HG03378 (cell line): ENCODE measurements around the gene SCOC.
A peak's percentile ranks its signal among the peaks of the same experiment; 100 is the strongest.

Experiments used
- ATAC-seq: cut with Tn5 transposase; IDR thresholded peaks from one replicate; pipeline ENCODE4 v1.9.1; 2021; ENCODE audit warnings: mild to moderate bottlenecking, moderate library complexity; ENCODE audit not compliant: unreplicated experiment

Gene SCOC

DNA sequence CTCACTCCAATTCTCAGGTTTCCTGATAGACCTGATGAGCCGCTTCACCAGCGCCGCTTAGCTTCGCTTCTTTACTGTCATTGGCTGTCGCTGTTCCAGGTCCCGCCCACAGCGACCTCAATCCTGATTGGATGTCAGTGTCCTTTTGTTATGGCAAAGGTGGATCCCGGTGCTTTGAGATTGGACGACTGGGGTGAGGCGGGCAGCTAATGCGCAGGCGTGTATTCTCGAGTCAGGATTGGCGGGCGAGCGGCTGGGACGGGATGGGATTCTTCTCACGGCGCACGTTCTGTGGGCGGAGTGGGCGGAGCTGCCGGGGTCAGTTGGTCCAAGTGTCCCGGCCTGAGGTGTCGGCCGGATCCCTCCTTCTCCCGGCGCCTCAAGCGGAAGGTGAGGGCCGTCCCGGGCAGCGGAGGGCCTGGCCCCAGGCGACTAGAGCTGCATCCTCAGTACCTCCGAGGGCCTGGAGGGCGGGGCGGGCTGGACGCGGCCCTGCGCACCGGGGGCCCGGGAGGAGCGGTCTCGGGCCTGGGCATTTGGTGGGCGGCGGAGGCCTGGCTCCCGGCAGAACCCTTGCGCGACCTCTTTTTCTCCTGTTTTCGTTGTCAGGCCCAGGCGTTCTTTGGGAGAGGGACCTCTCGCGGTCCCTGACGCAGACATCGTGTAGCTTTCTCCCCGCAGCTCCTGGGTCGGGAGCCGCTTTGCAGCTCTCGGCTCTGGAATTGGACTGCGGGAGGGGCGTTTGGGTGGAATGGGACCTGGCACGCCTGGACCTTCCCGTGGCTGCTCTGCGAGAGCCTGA, at the start of gene SCOC:
TSS of gene SCOC (plus strand) at position 319 of the 802 bp plus-strand sequence. CDS start 5,525 bp downstream, outside the sequence.
- peak; percentile 94 for ATAC-seq

DNA sequence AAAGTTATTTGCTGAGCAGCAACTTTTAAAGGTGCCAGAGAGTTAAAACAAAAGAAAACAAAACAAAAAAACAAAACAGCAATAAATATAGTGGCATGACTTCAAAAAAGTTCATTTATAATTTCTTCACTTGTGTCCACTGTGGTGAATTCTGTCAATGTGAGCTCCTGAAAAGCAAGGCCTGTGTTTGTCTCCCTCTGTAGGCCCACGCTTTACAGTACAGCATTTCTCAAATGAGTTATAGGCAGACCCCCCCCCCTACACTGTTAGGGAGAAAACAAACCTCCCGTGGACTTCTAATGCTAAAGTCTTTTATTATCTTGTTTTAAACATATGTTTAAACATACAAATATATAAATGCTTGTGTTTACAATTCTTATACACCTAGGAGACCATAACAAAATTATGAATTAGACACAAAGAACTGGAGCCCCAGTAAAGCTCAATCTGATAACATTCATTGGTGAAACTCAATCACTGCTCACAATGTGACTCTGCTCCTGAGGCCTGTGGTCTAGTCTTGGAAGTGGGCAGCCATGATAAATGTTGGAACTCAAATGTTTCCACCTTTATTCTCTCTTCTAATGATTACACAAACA, 47.0 kb upstream of the SCOC start:
- no peak for ATAC-seq

DNA sequence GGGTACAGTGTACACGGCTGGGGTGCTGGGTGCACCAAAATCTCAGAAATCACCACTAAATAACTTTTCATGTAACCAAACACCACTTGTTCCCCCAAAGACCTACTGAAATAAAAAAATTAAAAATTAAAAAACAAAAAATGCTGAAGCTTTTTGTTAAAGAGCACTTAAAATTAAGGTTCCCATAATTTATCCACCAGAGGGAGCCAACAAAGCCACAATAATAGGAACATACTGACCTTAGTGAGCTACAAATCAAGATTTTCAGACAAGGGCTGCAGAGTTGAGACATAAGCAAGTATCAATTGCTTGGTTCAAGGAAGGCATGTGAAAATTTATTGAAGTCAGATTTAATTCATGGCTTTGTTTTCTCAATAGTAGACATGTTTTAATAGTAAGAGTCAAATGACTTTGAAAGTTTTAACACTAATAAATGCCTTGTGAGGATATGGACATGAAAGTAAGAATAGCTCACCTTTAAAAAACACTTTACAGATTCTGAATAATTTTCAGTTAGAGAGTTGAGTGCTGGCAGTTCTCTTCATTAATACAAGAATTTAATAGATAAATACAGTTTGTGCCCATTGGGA, 43.0 kb upstream of the SCOC start:
- ATAC-seq: no peak

DNA sequence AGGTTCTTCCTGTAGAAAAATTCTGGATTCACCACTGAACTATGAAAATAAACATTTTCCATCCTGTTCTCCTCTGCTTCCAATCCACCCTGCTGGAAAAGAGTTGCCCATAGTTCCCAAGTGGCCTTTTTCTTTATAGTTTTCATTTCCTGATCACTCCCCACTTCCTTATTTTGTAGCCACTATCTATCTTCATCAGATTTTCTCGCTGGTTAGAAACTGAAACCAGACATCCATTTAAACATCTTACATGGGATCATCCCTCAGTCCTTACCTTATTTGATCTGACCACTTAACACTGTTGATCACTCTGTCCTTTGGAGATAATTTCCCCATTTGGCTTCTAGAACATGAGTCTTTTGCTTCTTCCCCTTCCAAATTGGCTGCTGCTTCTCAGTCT, 42.2 kb upstream of the SCOC start:
- ATAC-seq: no peak

DNA sequence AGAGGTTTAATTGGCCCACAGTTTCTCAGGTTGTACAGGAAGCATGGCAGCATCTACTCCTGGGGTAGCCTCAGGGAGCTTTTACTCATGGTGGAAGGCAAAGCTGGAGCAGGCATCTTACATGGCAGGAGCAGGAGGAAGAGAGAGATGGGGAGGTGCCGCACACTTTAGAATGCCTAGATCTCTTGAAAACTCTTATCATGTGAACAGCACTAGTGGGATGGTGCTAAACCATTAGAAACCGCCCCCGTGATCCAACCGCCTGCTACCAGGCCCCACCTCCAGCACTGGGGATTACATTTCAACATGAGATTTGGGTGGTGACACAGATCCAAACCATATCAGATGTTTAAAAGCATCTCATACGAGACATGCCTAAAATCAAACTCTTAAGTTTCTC, 41.6 kb upstream of the SCOC start:
- ATAC-seq: no peak

DNA sequence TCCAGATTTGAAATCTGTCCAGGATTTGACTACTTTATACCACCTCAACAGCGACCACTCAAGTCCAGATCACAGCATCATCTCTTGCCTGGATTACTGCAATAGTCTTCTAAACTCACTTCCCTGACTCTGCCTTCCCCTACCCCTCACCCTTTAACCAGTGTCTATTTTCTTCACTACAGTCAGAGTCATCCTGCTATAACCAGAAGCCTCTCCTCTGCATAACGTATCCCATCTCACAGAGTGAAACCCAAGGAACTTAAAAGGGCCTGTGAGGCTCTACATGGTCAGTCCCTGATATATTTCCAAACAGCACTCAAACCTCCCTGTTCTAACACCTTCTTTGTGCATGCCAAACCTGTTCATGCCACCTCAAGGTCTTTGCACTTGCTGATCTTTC, 40.7 kb upstream of the SCOC start:
- no peak for ATAC-seq

DNA sequence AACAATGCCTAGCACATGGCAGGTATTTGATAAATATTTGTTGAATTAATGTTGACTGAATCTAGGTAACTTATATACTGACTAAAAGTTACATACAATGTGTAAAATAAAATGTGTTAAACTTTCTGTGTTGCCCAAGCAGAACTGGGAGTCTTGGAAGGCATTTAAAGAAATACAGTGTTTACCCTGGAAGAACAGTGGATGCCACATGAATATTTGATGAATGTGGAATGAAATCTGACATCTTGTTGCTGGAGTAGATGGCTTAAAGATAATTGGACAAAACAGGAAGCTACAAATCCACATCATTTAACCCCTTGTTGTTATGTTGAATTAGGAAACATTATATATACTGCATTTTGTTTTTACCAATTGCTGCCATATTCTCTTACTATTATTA, 39.9 kb upstream of the SCOC start:
- no peak for ATAC-seq

DNA sequence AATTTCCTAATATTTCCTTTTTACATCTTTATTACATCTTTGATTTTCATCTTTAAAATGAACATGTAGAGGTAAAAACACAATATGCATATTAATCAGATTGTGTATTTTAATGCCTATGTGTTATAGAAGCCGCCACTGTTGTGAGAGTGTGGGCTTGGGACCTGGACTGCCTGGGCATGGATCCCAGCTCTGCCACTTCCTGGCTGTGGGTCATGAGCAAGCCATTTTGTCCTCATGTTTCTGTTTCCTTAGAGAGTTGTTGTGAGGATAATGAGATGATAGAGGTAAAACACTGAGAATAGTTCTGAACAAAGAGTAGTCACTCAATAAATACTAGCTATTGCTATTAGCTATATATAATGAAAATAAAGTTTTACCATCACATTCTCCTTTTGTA, 38.4 kb upstream of the SCOC start:
- no peak for ATAC-seq

DNA sequence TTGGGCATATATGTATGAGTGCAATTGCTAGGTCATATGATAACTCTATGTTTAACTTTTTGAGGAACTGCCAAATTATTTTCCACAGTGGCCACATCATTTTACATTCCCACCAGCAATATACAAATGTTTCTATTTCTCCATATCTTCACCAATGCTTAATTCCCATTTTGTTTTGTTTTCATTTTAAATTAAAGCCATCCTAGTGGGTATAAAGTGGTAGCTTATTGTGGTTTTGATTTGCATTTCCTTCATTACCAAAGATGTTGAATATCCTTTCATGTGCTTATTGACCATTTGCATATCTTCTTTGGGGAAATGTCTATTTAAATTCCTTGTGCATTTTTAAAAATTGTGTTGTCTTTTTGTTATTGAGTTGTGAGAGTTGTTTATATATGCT, 36.7 kb upstream of the SCOC start:
- no peak for ATAC-seq

DNA sequence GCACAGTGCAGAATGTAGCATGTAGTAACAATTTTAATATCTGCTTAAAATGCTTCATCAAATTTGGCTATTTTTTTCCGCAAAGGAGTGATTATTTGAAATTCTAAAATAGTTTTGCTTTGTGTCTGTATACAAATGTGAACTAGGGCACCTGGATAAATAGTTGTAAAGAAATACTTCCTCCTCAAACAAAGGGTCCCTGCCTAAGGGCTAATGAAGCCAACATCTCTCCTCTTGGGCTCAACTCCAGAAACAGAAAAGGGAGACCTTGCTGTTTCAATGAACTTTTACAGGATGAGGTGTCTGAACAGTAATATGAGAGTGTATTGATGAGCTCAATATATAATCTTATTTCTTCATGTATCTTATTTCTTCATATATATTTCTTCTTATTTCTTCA, 30.8 kb upstream of the SCOC start:
- ATAC-seq: no peak

DNA sequence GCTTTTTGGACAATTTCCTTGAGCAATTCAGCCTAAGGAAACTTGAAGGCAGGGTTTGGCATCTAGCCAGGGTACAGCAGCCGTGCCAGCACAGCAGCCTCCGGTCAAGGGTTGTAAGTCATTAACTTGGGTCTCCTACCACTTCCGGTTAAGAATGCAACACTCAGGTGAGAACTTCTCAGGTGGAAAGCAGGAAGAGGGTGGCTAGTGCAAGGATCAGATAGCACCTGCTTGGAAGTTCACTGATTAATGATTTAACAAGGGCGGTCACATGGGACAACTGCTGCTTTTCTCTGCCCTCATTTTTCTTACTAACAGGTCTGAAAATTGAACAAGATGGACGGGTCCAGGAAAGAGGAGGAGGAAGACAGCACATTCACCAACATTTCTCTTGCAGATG, 30.1 kb upstream of the SCOC start:
- ATAC-seq: peak; percentile 91

DNA sequence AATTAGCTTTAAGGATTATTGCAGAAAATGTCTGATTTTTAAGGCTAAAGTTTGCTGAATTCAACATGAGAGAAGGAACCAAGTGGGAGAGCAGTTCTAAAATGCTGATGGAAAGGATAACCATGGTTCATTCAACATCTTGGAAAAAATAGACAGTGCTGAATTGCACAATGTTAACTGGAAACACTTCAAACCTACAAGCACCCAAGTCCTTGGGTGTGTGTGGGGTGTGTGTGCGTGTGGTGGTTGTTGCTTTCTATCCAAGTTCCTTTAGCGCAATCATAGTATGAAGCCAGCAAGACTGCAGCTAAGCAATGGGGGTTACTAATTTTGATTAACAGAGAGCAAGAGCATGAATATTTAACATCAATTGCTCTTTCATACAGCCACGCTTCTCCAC, 29.3 kb upstream of the SCOC start:
- no peak for ATAC-seq

DNA sequence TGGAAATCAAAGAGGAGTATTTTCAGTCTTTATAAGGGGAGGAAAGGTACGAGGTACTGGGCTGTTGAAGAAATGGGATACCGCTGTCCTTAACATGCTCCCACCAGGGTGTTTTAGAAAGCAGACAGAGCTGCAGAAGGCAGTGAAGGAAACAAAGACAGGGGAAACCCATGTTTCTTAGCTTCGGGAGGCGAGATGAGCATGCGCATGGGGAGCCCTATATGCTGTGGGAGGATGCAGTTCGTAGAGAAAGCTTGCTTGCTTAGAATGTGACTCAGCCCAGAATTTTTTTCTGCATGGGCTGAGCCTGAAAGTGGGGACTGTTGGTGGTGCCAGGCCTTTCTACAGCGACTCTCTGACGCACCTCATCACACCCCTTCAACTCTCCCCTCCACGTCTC, 28.8 kb upstream of the SCOC start:
- ATAC-seq: no peak

DNA sequence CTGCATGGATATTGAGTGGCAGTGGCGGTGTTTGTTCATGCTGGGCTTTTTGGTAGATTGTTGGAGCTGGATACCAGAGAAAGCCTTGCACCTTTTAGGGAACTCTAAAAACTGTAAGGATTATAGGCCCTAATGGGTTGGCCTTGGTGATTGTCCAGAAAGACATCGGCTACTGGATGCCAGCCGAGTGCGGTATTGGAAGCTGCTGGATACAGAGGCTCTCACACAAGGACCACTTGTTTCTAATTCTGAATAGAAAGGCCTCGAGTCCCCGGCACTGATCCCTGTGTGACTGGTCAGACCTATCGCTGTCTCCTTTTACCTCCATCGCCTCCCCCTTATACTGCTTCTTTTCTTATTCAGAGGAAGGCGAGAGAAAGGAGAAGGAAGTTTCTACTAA, 27.3 kb upstream of the SCOC start:
- ATAC-seq: no peak

DNA sequence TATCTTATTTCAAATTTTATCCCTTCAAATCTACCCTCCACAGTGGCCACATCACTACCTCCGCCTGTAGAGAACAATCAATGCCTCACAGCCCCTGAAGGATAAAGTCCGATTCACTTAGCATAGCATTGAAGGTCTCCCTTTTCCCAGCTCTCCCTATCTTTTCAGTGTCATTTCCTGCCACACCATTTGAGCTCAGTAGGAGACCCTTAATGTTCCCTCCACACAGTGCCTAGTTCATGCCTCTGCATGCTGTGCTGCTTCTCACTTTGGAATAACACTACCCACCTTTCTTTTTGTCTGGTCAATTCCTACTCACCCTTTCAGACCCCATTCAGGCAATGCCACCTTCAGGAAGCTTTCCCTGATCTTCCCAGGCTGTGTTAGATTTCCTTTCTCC, 23.6 kb upstream of the SCOC start:
- no peak for ATAC-seq

DNA sequence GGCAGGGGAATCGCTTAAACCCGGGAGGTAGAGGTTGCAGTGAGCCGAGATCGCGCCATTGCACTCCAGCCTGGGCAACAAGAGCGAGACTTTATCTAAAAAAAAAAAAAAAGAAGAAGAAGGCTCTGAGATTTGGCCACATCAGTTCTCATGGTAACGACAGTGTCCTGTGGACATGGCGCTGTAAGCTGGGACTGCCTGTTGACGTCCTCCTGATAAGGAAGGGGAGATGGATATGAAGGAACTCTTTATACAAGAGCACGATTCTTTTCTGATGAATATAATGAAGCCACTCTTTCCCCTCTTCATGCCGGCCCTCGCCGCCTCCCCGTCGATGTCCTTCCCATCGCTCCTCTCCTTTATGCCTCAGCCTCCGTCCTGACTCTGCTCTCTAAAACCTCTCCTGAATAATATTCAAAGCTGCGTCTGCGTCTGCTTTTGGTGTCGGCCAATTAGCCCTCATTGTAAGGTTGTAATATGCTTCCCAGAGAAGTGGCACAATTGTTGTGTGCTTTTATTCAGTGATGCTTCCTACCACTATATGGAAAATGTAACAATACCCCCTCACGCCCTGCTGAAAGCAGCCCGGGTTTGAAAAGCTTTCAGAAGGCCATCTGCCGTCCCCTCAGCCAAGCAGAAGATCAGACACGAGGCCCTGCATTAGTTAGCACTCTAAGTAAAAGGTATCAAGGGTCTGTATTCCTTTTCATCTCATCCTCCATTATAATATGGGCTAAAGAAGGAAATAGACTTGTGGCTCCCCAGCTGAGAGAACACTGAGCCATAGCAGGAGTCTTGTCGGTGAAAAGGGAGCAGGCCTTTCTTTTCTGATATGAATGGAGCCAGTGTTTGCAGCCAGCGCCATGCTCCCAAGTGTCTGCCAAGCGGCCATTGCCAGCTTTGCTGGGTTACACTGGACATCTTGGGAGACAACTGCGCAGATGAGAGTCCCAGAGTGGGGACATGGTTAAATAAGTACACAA, 22.1 kb upstream of the SCOC start:
- ATAC-seq: no peak

DNA sequence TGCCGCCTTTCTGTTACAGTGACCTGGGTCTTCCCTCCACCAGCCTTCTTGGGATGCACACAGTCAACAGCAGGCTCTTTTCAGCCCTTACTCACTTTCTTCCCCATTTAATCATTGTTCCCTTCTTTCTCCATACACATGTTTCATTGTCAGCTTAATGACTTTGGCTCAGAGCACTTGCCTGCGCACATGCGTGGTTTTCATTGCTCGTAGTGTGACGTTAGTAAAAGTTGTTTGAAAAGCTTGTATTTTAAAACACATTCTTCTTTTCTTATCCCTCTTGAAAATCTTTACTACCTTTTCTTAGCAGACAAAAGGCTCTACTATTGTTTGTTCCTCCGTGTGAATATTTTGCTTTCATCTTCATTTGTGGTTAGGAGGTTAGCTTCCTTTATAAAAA, 19.7 kb upstream of the SCOC start:
- ATAC-seq: no peak

DNA sequence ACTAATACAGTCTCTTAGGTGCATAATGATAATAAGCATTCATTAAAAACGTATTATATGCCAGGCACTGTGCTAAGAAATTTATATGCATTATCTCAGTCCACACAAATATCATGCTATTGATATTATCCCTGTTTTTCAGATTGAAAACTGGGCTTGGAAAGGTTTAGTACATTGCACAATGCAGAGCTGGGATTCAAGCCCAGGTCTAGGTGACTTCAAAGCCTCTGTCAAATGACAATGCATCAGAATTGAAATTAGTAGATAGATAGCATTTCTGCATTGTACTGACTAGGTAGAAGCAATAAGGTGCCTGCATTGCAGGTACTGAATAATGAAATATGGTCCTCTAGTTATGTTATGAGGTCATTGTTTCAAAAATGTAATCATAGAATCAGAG, 18.2 kb upstream of the SCOC start:
- ATAC-seq: no peak

DNA sequence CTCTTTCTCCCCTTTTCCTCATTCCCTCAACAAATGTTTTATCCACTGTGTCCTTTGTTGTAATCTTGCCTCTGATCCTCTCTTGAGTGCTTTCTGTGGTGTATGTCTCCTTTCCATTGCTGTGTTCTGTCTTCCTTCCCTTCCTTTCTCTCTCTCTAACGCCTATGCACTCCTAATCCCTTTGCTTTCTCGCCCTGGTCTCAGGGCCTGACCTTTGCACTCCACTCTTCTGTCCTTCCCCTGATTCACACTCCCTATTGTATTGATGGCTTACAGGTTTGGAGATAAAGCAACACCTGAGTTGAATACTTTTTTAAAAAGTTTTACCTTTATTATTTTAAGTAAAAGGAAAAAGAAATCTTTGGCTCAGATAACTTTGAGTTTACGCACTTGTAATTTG, 15.6 kb upstream of the SCOC start:
- no peak for ATAC-seq

DNA sequence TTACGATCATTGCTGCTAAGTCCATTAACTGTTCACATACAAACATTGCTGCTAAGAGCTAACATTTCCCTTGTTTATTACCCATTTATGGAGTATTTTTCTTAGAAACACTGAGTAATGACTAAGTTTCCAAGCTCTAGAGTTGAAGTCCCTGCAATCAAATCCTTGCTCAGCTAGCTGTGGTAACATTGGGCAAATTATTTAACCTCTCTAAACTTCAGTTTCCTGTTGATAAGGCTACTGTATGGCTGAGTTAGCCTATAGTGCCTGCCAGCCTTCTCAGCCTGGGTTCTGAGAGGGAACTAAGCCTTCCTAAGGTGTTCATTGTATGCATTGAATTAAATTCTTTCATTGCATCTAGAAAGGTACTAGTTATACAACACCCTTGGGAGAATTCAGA, 15.2 kb upstream of the SCOC start:
- no peak for ATAC-seq
